GM12801 (cell line): ENCODE data around the gene AKAP12.

Experiments used
- TF ChIP-seq, protein P1 (sequence below): IDR thresholded peaks from one replicate; pipeline ENCODE4 v1.5.1; 2011; ENCODE audit warnings: control low read depth; ENCODE audit not compliant: insufficient read length; ENCODE audit errors: extremely low read depth

AKAP12 gene

DNA sequence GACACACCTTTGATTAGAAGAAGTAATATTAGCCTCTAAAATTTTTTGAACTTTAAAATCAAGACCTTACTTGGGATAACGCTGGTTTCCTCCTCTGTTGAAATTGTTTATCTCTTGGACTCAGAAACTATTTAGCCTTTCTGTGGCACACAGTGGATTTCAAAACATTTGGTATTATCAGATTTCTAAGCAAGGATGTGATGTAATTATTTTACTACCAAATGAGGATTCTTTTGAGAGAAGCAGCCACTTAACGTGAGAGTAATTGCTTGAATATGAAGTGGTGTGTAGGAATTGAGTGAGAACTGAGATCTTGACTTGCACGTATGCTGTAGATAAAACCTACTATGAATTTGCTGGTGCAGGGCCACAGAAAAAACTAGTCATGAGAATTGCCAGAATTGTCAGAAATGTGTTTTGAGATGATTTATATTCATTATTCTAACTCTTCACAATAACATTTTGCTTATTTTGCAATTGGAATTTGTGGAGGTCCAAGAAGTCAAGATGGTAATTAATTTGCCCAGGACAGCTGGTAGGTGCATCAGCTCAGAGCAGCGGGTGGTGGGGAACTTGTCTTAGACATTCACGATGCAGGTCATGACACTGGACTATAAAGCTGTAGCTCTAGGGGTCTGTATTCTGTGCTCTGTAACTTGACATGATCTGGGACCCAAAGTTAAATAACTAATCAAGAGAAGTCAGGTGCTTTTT lies 53.4 kb downstream of the AKAP12 start:
- TF ChIP-seq, protein P1, sequence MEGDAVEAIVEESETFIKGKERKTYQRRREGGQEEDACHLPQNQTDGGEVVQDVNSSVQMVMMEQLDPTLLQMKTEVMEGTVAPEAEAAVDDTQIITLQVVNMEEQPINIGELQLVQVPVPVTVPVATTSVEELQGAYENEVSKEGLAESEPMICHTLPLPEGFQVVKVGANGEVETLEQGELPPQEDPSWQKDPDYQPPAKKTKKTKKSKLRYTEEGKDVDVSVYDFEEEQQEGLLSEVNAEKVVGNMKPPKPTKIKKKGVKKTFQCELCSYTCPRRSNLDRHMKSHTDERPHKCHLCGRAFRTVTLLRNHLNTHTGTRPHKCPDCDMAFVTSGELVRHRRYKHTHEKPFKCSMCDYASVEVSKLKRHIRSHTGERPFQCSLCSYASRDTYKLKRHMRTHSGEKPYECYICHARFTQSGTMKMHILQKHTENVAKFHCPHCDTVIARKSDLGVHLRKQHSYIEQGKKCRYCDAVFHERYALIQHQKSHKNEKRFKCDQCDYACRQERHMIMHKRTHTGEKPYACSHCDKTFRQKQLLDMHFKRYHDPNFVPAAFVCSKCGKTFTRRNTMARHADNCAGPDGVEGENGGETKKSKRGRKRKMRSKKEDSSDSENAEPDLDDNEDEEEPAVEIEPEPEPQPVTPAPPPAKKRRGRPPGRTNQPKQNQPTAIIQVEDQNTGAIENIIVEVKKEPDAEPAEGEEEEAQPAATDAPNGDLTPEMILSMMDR: no peak

DNA sequence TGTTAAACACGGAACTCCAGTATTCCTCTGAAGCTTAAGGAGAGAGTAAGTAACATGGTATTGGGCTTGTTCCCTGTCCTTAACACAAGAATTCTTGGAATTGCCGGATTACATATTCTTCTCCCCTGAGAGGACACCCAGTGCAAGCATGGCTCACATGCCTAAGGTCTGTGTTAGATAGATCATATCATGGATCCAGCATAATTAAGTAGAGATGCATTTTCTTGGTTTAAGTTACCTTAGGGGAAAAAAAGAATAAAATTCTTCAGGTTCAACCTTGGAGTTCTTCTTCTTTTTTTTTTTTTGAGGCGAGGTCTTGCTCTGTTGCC lies 53.9 kb downstream of the AKAP12 start:
- TF ChIP-seq, protein P1: no peak

DNA sequence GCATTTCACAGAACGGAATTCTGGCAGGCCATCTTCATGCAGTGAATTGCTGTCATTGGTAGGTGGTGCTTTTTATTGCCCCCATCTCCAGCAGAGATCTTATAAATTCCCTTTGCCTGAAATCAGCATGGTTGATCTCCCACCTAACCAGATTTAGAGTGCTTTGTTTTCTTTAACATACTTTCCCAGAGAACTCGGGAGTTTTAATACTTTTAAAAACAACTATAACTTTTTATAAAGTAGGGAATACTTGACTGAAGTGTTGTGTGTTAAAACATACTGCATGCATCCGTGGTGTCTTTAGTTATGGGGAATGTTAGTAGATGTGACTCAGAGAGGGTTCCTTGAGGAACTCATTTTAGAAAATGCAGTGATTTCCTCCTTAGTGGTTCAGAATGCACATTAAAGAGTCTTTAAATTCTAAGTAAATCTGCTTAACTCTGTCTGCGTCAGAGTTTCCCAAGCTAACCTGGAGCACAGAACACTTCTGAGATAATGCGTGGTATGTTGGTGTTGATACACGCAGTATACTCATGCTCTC lies 54.9 kb downstream of the AKAP12 start:
- TF ChIP-seq, protein P1: no peak

DNA sequence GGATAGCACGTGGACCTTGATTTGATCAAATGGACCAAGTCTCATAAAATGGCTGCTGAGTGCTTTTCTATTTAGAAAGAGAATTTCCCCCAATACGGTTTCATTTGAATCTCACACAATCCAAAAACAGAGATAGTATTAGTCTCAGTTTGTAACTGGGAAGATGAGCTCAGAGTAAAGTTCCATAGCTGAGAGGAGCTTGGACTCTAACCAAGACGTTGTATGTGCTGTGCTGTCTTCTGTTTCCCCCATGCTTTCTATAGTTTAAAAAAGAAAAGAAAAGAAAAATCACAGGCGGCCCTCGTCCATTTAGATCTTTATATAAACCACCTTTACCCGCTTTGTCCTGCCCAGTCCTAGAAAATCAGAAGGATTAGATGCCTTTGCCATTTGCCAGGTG lies 58.1 kb downstream of the AKAP12 start:
- TF ChIP-seq, protein P1: no peak

DNA sequence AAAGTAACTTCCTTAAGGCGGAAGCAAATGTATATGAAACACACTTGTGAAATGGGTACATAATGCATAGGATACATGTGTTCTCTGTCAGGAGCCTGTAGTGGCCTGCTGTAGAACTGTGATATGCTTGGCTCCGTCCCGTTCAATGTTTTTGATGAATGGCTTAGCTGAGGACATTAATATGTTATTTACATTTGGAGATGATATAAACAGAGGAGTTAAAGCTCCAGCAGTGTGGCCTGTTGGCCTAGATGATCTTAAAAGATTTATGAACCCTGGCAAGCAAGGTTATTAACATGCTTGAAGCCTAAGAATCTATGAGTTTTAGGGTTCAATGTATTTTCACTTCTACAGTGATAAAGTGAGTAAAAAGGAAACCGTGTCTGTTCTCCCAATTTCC lies 59.2 kb downstream of the AKAP12 start:
- TF ChIP-seq, protein P1: no peak

DNA sequence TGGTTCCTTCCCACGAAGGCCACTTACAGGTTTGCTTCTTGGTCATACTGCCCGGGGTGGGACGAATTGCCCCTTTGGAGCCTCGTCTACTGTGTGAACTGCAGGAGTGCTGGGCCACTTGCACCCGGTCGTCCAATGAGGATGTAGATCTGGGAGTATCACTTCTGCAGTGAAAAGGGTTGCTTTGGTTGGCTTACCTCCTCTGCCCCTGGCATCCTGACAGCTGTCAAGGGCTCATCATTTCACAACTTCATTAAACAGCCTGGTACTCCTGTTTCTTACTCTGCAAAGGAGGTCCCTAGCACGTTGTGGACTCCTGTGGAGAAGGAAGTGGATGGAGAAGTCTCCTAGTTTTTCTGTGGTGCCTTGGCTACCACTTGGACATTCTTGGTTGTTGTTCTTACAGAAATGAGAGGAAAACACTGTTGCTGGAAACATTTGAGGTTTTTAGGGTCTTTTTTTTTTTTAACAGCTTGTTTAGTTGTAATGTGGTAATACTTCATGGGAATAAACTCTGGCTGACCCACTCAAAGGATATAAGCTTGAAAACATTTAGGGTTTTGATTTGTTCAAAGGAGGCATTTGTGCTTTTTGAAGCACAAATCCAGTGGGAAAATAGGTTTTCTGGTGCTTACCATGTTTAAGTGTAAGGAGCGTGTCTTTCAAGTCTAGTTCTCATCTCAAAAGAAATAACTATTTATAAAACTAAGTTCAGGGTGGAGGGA lies 60.7 kb downstream of the AKAP12 start:
- TF ChIP-seq, protein P1: no peak

DNA sequence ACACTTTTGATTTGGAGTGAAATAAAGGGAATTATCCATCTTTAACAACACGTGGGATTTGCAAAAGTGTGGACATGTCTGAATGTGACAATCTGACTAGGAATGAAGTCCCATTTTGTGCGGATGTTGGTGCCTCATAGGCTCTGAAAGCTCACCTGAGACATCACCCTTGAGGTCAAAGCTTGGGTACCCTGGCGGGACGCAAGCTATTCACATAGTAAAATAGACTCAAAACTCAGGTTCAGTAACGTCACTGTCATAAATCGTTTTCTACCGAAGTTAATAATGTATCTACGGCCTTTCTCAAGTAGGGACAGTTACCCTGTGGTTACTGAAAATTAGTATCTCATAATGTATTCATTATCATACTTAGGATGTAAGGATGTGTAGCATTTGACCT lies 61.8 kb downstream of the AKAP12 start:
- TF ChIP-seq, protein P1: no peak
